ENCODE measurements around the gene GPR45.
"Not testable (repeated sequence)": the region's sequence is repeated elsewhere in the genome, so short reads cannot be mapped to it uniquely, and the experiment has no call there.

Gene GPR45

GRCh38 chr2:105243961-105244360 is 2.4 kb downstream of the GPR45 start:
- Mint-ChIP-seq H3K4me1 (ENCODE audit: low read depth) (no peaks in the 10 kb centered on the region), H3K27me3 (ENCODE audit: low read depth) (peaks cover 6% of the 10 kb centered on the region), H3K9me3 (no peaks in the 10 kb centered on the region), H3K27ac (no peak overlapping the region), H3K36me3 (ENCODE audit: low read depth) (no peaks in the 10 kb centered on the region), H3K4me3 (no peak overlapping the region)

- Mint-ChIP-seq H3K27me3 (ENCODE audit: low read depth) (peaks cover under 1% of the 10 kb centered on the region), H3K27ac (no peak overlapping the region), H3K36me3 (ENCODE audit: low read depth) (no peaks in the 10 kb centered on the region), H3K9me3 (no peaks in the 10 kb centered on the region), H3K4me1 (ENCODE audit: low read depth) (no peaks in the 10 kb centered on the region), H3K4me3 (no peak overlapping the region)
These were observed 2.9 kb downstream of the GPR45 start for GRCh38 chr2:105244451-105244850.

- H3K27me3 Mint-ChIP-seq (ENCODE audit: low read depth): no peaks in the 10 kb centered on the region
- no peaks in the 10 kb centered on the region for H3K9me3 Mint-ChIP-seq
- H3K36me3 Mint-ChIP-seq (ENCODE audit: low read depth): no peaks in the 10 kb centered on the region
- H3K27ac Mint-ChIP-seq: no peak overlapping the region
- no peaks in the 10 kb centered on the region for H3K4me1 Mint-ChIP-seq (ENCODE audit: low read depth)
- H3K4me3 Mint-ChIP-seq: no peak overlapping the region
These were observed 7.0 kb downstream of the GPR45 start for GRCh38 chr2:105248316-105249070.

- Mint-ChIP-seq H3K27me3 (ENCODE audit: low read depth) (no peaks in the 10 kb centered on the region), H3K27ac (no peak overlapping the region), H3K9me3 (no peaks in the 10 kb centered on the region), H3K36me3 (ENCODE audit: low read depth) (no peaks in the 10 kb centered on the region), H3K4me3 (no peak overlapping the region), H3K4me1 (ENCODE audit: low read depth) (no peaks in the 10 kb centered on the region)
These were observed 7.6 kb downstream of the GPR45 start for GRCh38 chr2:105249181-105249580.

GRCh38 chr2:105249891-105250290 is 8.3 kb downstream of the GPR45 start:
- H3K9me3 Mint-ChIP-seq: no peaks in the 10 kb centered on the region
- H3K27me3 Mint-ChIP-seq (ENCODE audit: low read depth): no peaks in the 10 kb centered on the region
- no peaks in the 10 kb centered on the region for H3K4me1 Mint-ChIP-seq (ENCODE audit: low read depth)
- H3K36me3 Mint-ChIP-seq (ENCODE audit: low read depth): no peaks in the 10 kb centered on the region
- H3K4me3 Mint-ChIP-seq: no peak overlapping the region
- no peak overlapping the region for H3K27ac Mint-ChIP-seq

- H3K27me3 Mint-ChIP-seq (ENCODE audit: low read depth); H3K4me3 Mint-ChIP-seq; H3K27ac Mint-ChIP-seq: not testable (repeated sequence)
These were observed 9.6 kb downstream of the GPR45 start for GRCh38 chr2:105251016-105251648.

GRCh38 chr2:105252271-105252670 is 10.7 kb downstream of the GPR45 start:
- Mint-ChIP-seq H3K4me1 (ENCODE audit: low read depth) (no peaks in the 10 kb centered on the region), H3K27ac (no peak overlapping the region), H3K27me3 (ENCODE audit: low read depth) (no peaks in the 10 kb centered on the region), H3K36me3 (ENCODE audit: low read depth) (no peaks in the 10 kb centered on the region), H3K4me3 (no peak overlapping the region), H3K9me3 (no peaks in the 10 kb centered on the region)

More at GRCh38 chr2:105251016-105251648, 9.6 kb downstream of the GPR45 start:
- H3K36me3 Mint-ChIP-seq (ENCODE audit: low read depth); H3K9me3 Mint-ChIP-seq; H3K4me1 Mint-ChIP-seq (ENCODE audit: low read depth): not testable (repeated sequence)

- Mint-ChIP-seq H3K4me1 (ENCODE audit: low read depth) (no peaks in the 10 kb centered on the region), H3K36me3 (ENCODE audit: low read depth) (no peaks in the 10 kb centered on the region), H3K27ac (no peak overlapping the region), H3K4me3 (no peak overlapping the region), H3K9me3 (no peaks in the 10 kb centered on the region), H3K27me3 (ENCODE audit: low read depth) (no peaks in the 10 kb centered on the region)
These were observed 13.1 kb downstream of the GPR45 start for GRCh38 chr2:105254531-105255210.

GRCh38 chr2:105255979-105256378 is 14.4 kb downstream of the GPR45 start:
- Mint-ChIP-seq H3K4me3 (no peak overlapping the region), H3K36me3 (ENCODE audit: low read depth) (no peaks in the 10 kb centered on the region), H3K4me1 (ENCODE audit: low read depth) (no peaks in the 10 kb centered on the region), H3K9me3 (no peaks in the 10 kb centered on the region), H3K27me3 (ENCODE audit: low read depth) (no peaks in the 10 kb centered on the region), H3K27ac (no peak overlapping the region)

- Mint-ChIP-seq H3K9me3 (no peaks in the 10 kb centered on the region), H3K4me3 (no peak overlapping the region), H3K27ac (no peak overlapping the region), H3K27me3 (ENCODE audit: low read depth) (no peaks in the 10 kb centered on the region), H3K4me1 (ENCODE audit: low read depth) (no peaks in the 10 kb centered on the region), H3K36me3 (ENCODE audit: low read depth) (no peaks in the 10 kb centered on the region)
These were observed 15.0 kb downstream of the GPR45 start for GRCh38 chr2:105256431-105257047.

- Mint-ChIP-seq H3K36me3 (ENCODE audit: low read depth) (no peaks in the 10 kb centered on the region), H3K4me1 (ENCODE audit: low read depth) (no peaks in the 10 kb centered on the region), H3K27ac (no peak overlapping the region), H3K9me3 (no peaks in the 10 kb centered on the region), H3K27me3 (ENCODE audit: low read depth) (no peaks in the 10 kb centered on the region), H3K4me3 (no peak overlapping the region)
These were observed 16.4 kb downstream of the GPR45 start for GRCh38 chr2:105257981-105258380.

- Mint-ChIP-seq H3K4me3 (no peak overlapping the region), H3K9me3 (no peaks in the 10 kb centered on the region)
These were observed 17.4 kb downstream of the GPR45 start for GRCh38 chr2:105258835-105259350.

GRCh38 chr2:105261061-105261460 is 19.5 kb downstream of the GPR45 start:
- Mint-ChIP-seq H3K36me3 (ENCODE audit: low read depth) (peaks cover 4% of the 10 kb centered on the region), H3K9me3 (no peaks in the 10 kb centered on the region), H3K27ac (no peak overlapping the region), H3K4me1 (ENCODE audit: low read depth) (no peaks in the 10 kb centered on the region), H3K4me3 (no peak overlapping the region), H3K27me3 (ENCODE audit: low read depth) (no peaks in the 10 kb centered on the region)

More at GRCh38 chr2:105258835-105259350, 17.4 kb downstream of the GPR45 start:
- Mint-ChIP-seq H3K4me1 (ENCODE audit: low read depth) (no peaks in the 10 kb centered on the region), H3K27ac (no peak overlapping the region), H3K27me3 (ENCODE audit: low read depth) (no peaks in the 10 kb centered on the region), H3K36me3 (ENCODE audit: low read depth) (peaks cover 1% of the 10 kb centered on the region)

- no peaks in the 10 kb centered on the region for H3K4me1 Mint-ChIP-seq (ENCODE audit: low read depth)
- H3K9me3 Mint-ChIP-seq: no peaks in the 10 kb centered on the region
- no peak overlapping the region for H3K27ac Mint-ChIP-seq
- H3K4me3 Mint-ChIP-seq: no peak overlapping the region
- H3K27me3 Mint-ChIP-seq (ENCODE audit: low read depth): no peaks in the 10 kb centered on the region
- H3K36me3 Mint-ChIP-seq (ENCODE audit: low read depth): peaks cover 5% of the 10 kb centered on the region
These were observed 21.1 kb downstream of the GPR45 start for GRCh38 chr2:105262651-105263091.
